GM23338 (cell line): ENCODE measurements around the gene NOX1.

Experiments
- CTCF ChIP-seq, 2 experiments: fragments of 200-600 bp in 1 of 2; sonication (generic) in 1 of 2; conservative IDR thresholded peaks; 2 replicates each; pipeline versions ENCODE4 v1.5.1 to v1.6.1; 2016 to 2017; ENCODE audit warnings: antibody characterized with exemption in 2 of 2, low read depth in 2 of 2, mild to moderate bottlenecking in 2 of 2, moderate library complexity in 1 of 2
- POLR2AphosphoS5 ChIP-seq: IDR thresholded peaks from 2 replicates; pipeline ENCODE4 v1.6.1; 2016; ENCODE audit warnings: antibody characterized with exemption, low read depth

- no peak for TF ChIP-seq POLR2AphosphoS5
- TF ChIP-seq CTCF (conservative IDR thresholded peaks at IDR 0.05; ENCODE audit: low read depth in 2 of 2), result no peak
These were observed 5.9 kb downstream of the NOX1 start for GRCh38 chrX:100868273-100868672.
